ENCODE results near the gene LIPE.
A peak's percentile ranks its signal among the peaks of the same experiment; 100 is the strongest.

The LIPE gene

DNA sequence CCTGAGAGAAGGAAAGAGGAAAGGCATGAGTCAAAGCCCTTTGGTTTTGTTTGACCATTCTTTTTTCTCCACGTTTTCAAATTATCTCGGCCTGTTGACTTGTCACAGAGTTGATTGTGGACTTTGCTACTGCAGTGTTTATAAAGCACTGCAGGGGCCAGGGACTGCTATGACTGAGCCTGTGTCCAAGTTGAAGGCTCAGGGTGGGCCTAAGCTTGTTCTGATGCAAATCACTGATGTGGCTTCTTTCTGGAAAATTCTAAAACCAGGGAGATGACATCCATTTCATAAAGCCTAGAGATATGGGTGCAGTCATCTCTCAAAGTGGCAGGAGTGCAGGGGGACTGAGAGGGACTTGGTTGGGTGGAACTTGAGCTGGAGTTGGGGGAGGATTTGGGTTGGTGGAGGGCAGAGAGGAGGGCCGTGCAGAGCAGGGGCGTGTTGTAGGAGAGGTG is 16.8 kb upstream of the LIPE start:
- no peak for DNase-seq (ENCODE audit: low read depth)

DNA sequence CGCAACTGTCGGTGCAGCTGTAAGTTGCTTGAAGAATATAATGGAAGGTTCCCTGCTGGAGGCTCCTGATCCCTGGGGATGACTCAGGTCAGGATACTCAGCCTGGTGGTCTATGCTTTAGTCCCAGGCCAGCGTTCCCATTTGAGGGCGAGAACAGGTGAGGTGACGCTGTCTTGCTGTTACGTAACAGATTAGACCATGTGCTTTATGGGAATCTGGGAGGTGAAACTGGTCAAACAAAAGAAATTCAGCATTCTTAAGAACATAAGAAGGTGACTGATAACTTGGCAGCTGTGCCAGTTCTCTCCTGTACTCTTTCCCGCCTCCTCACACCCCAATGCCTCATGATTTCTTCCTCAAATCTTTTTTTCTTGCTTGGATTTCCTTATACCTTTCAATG is 15.6 kb upstream of the LIPE start, which contains the start of gene CXCL17:
CXCL17 (minus strand) TSS at position 114 of the 400 bp plus-strand sequence. CDS start 114 bp downstream, outside the sequence.
- DNase-seq (ENCODE audit: low read depth), result no peak

DNA sequence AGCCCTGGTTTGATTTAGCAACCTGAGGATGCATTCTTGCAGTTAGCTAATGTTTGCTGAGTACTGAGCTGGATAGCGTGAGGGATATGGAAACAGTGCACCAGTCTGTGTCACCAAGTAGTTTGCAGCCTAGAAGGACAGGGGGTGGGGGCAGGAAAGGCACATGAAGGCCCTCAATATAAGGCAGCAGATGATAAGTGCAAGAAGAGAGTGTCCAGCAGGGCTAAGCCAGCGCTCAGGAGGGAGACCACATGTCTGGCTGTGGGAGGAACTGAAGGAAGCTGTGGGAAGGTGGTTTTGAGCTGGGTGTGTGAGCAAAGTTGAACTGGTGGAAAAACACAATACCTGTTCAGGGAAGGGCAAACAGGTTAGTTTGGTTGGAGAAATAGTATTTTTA is 13.9 kb upstream of the LIPE start:
- no peak for DNase-seq (ENCODE audit: low read depth)

- peak; percentile 75 for DNase-seq (ENCODE audit: low read depth)
Observed at GRCh38 chr19:42440357-42441048, 13.3 kb upstream of the LIPE start.

DNA sequence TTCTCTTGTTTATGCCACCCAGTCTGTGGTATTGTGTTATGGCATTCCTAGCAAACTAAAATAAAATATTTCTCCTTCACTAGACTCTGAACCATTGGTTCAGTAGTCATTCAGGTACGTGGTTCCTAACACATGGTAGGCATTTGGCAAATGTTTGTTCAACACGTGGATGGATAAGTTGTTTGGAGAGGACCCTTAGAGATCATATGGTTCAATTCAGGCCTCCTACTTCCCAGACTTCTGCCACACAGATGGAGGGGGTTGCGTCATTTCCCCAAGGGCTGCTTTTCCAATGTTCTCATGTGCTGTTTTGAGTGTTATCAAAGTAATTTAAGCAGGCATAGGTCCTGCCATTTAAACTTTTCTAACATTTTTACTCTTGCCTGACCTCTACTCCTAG is 8.8 kb upstream of the LIPE start:
- DNase-seq (ENCODE audit: low read depth), result no peak

GRCh38 chr19:42435316-42435715 is 8.1 kb upstream of the LIPE start:
- no peak for DNase-seq (ENCODE audit: low read depth)

- DNase-seq (ENCODE audit: low read depth), result peak; percentile 38
Observed at GRCh38 chr19:42433503-42434260, 6.5 kb upstream of the LIPE start.

DNA sequence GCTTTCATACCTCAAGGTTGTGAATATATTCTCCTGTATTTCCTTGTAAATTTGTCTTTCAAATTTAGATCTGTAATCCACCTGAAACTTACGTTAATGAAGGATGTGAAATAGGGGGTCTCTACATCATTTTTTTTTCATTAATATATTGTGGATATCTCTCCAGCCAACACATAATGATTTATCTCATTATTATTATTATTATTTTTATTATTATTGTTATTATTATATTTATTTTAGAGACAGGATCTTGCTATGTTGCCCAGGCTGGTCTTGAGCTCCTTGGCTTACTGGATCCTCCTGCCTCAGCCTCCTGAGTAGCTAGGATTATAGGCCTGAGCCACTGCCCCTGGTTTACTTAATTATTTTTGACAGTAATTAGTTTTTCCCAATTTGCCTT is 4.3 kb upstream of the LIPE start:
- no peak for DNase-seq (ENCODE audit: low read depth)

- no peak for DNase-seq (ENCODE audit: low read depth)
Observed at GRCh38 chr19:42428676-42429075, 1.5 kb upstream of the LIPE start.

DNA sequence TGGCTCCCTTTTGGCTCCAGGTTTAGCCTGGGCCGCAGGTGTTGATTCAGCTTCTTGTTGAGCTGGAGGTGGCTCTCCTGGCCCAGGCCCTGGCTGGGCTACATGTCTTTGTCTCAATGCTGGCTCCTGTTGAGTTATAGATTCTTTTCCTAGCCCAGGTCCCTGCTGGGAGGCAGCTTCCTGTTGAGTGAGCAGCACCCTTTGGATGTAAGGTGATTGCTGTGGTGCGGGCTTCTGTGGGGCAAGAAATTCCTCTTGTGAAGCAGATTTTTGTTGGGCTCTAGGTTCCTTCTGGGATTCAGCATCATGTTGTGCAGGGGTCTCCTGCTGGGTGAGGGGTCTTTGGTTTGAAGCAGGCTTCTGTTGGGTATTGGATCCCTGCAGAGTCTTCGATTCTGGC is 545 bp downstream of the LIPE start:
- no peak for DNase-seq (ENCODE audit: low read depth)

GRCh38 chr19:42424712-42425131 is 2.5 kb downstream of the LIPE start:
- no peak for DNase-seq (ENCODE audit: low read depth)

GRCh38 chr19:42424345-42424707 is 2.9 kb downstream of the LIPE start:
- no peak for DNase-seq (ENCODE audit: low read depth)

DNA sequence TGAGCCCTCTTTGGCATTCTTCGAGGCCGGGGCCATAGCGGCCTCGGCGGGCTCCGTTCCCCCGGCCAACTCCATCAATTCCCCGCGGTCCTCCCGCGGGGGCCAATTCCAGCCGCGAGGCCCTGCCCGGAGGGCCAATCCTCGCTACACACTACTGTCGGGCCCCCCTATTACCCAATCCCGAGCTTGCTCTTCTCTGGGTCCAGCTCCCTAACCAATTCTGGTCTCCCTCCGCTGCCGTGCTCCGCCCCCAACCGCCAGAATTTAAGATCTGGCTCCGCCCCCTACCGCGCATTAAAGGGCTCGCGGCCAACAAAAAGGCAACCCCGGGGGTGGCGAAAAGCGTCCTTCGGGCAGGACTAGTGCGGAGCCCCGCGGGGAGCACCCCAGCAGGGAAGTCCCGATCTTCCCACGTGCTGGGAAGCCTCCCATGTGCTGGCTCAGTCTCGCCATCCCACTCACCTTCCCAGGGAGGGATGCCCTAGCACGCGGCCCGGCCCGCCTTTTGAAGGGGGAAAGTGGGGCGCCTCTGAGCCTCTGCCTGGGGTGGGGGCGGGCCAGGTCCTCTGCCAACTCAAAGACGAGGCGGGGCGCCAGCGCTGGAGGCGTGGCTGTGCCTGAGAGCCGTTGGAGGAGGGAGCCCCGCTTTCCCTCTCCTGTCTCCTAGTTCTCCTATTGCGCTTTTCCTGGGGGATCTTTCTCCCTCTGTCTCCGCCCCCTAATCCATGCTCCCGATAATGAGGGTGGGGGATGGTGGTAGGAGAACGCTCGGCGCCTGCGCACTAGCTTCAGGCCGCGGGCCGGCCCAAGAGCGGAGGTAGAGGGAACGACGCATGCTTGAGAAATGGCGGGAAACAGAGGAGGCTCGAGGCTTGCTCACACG is 3.5 kb downstream of the LIPE start:
- DNase-seq (ENCODE audit: low read depth), result peak; percentile 86

GRCh38 chr19:42422901-42423461 is 4.2 kb downstream of the LIPE start:
- DNase-seq (ENCODE audit: low read depth), result peak; percentile 23

DNA sequence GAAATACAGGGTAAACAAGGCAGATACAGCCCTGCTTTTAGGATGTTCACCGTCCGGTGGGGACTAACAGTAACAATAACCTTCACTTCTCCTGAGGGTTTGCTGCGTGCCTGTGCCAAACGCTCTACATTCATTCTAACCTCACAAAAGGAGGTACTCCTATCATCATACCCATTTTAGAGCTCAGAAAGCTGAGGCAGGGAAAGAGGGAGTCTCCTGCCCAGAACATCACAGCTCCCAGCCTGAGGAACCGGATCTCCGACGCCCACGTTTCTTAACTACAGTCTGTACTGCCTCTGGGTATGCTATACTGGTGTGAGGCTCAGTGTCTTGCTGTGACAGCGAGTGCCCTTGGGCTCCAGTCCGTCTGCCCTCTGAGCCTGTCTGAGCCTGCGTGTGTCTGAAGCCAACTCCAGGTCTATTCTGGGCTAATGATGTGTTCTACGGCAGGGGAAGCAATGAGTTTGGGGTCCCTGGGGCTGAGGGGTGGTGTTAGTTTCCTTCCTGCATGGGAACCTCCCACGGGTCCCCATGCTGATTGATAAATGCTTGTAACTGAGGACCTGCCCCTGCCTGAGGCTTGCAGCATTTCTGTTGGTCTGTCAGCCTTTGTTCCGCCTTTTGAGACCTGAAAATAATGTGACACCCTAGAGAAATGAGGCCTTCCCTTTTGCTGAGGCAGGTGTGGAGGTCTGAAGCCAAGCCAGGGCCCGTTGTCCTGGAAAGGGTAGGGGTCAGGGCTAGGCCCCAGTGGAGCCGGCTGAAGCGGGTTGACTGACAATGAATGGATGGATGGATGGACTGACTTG is 4.9 kb downstream of the LIPE start:
- DNase-seq (ENCODE audit: low read depth), result no peak

- DNase-seq (ENCODE audit: low read depth), result no peak
Observed at GRCh38 chr19:42421591-42422031, 5.6 kb downstream of the LIPE start.

DNA sequence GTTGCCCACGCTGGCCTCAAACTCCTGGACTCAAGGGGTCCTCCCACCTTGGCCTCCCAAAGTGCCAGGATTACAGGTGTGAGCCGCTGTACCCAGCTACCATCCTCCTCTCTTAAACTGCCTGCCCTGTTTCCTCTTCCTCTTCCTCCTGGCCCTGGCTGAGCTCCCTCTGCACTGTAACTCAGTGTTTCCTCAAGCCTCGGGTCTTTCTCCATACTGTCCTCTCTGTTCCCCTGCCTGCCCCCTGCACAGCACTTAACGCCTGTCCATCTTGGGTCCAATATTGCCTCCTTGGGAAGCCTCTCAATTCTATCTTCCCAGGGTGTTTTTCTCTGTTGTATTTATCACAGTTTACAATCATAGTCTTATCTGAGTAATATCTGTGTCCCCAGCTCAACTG is 6.1 kb downstream of the LIPE start:
- DNase-seq (ENCODE audit: low read depth), result no peak

- DNase-seq (ENCODE audit: low read depth), result peak; percentile 61
Observed at GRCh38 chr19:42420055-42420544, 7.1 kb downstream of the LIPE start.

DNA sequence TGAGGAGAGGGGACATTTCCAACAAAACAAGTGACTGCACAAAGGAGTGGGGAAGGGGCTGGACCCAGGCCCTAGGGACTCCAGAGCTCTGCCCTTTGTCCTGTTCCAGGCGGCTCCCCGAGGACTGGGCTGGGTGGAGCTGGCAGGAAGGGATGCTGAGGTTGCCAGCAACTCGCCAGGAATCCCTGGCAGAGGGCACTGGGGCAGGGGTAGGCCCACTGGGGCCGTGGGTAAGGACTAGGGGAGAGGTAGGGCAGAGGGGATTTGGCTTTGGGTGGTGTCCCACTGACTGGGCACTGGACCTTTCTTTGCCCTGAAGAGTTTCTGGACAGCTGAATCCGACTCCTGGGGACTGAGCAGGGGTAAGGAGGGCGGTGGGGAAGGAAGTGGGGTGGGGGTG is 7.9 kb downstream of the LIPE start:
- DNase-seq (ENCODE audit: low read depth), result no peak

DNA sequence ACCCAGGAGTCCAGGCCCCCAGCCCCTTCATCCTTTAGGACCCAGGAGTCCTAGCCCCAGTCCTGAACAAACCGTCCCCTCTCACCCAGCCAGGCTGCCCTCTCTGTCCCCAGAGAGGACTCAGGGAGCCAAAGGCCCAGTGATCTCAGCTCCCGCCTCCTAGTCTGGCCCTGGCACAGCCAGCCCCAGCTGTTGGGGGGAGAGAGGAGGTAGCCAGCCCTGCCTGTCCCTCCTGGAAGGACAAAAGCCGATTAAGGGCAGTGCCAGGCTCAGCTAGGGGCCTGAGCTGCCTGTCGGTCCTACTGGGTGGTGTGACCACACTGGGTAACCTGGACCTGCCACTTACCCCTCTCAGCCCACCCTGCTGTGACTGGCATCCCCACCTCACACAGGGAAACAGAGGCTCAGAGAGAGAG is 14.5 kb downstream of the LIPE start:
- DNase-seq (ENCODE audit: low read depth), result no peak

- no peak for DNase-seq (ENCODE audit: low read depth)
Observed at GRCh38 chr19:42412227-42412626, 15.0 kb downstream of the LIPE start.
